Measurements from ENCODE around the gene METRN.

Gene METRN

DNA sequence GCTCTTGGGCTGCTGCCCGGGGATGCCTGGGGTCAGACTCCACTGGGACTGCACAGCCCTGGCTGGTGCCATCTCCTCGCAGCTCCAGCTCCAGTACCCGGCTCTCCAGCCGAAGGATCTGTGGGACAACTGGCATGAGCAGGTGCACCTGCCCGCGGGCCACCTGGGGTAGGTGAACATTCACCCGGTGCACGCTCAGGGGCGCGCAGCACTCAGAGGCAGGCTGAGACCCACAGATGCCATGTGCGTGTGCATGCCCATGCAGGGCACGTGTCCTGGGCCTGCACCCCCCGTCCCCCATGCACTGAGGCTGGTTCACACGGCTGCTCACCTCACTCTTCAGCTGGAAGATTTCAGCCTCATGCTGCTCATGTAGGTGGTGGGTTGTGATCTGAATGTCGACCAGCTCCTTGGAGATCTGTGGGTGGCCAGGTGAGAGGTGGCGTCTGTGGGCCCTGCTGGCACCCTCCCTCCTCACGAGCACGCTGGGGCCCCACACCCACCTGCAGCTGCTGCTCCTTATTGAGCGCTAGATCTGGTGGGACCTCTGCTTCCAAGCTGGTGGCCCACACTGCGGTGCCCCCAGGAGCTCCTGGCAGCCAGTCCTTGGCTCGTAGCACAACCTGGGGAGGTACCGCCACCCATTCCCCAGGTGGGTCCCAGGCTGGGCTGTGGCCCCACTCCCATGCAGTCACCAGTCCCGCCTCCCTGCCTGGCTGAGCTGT is 10.7 kb downstream of the METRN start:
- DNase-seq = no peak

DNA sequence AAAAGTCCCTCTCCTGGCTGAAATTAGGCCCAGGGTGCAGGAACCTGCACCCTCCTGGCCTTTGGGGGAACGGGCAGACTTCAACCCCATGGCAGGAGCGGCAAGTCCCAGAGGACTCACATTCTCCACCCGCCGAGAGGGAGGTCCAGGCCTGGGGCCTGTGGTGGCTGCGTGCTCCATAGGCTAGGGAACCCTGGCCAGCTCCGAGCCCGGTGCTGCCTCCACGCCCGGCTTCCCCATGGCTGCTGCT is 11.2 kb downstream of the METRN start:
- no peak for DNase-seq

DNA sequence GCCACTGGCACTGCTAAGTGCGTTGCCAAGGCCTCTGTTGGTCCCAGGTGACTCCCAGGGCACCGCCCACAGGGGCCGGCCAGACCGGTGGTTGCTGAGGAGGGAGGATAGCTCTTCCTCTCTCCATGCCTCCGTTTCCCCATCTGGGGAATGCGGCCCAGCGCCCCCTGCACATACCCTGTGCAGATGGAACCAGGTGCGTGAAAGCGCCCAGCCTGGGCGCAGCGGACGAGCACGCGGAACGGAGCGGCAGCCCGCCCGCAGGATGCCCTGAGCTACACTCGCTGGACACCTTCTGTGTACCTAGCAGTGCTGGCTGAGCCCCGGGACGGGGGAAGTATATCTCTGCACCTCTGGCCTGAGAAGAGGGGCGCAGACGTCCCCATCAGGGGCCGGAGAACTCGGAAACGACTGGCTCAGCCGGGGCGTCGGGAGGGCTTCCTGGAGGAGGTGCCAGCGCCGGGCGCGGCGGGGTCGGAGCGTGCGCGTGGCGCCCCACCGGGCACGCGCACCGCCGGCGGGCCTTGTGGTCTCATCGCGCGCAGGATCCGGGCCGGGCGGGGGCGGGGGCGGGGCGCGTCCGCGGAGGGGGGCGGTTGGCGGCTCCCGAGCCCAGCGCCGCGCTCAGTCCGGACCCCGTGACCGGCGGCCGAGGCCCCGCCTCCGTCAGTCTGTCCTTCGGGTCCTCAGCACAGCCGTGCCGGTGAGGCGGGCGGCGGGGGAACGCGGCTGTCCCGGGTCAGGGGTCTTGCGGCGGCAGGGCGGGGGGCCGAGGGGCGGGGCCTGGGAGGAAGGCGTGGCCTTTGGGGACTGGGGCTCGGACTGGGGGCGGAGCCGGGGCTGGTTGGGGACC is 11.7 kb downstream of the METRN start, which contains the start of the genes CCDC78 and HAGHL:
TSS of gene CCDC78 (minus strand) at position 6 of the 853 bp plus-strand sequence. CDS start 76 bp downstream, outside the sequence.
TSS of gene HAGHL (plus strand) at position 669 of the 853 bp plus-strand sequence. CDS start 404 bp downstream, outside the sequence.
- peak; percentile 69 for DNase-seq

DNA sequence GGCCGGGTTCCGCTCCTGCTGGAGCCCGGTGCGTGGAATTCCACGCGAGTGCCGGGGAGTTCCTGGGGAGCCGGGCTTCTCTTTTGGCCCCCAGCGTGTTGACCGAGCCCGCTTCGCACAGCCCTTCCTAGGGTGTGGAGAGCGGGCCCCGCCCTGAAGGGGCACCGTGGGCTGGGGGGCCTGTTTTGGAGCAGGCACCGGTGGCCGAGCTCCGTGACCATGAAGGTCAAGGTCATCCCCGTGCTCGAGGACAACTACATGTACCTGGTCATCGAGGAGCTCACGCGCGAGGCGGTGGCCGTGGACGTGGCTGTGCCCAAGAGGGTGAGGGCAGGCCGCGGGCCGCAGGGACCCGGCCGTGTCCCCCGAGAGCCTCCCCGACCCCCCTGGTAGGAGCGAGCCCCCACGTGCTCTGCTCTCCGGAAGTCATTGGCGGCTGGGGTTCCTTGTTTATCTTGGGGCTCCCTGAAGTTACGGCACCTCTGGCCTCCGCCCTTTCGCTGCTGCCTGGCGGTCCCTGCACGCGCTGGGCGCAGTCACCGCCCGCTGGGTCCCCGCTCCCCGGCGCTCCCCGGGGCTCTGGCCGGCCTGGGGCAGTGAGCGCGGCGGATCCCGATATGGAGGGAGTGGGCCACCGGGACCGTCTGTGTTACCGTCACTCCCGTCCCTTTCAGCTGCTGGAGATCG is 12.5 kb downstream of the METRN start:
- no peak for DNase-seq

DNA sequence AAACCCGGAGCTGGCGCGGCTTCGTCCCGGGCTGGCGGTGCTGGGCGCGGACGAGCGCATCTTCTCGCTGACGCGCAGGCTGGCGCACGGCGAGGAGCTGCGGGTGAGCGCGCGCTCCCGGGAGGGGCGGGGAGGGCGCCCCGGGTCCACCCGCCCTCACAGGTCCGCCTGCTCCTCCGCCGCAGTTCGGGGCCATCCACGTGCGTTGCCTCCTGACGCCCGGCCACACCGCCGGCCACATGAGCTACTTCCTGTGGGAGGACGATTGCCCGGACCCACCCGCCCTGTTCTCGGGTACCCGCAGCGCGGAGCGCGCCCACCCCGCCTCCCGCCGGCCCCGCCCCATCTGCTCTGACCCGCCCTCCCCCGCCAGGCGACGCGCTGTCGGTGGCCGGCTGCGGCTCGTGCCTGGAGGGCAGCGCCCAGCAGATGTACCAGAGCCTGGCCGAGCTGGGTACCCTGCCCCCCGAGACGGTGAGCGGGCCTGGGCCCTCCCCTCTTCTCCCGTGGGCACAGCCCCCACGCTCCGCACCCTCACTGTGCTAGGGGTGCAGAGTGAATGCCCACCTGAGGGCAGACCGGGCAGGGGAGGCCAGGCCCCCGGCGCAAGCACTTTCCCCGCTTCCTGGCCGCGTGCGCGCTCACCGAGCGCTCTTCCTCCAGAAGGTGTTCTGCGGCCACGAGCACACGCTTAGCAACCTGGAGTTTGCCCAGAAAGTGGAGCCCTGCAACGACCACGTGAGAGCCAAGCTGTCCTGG is 13.4 kb downstream of the METRN start:
- peak; percentile 78 for DNase-seq

DNA sequence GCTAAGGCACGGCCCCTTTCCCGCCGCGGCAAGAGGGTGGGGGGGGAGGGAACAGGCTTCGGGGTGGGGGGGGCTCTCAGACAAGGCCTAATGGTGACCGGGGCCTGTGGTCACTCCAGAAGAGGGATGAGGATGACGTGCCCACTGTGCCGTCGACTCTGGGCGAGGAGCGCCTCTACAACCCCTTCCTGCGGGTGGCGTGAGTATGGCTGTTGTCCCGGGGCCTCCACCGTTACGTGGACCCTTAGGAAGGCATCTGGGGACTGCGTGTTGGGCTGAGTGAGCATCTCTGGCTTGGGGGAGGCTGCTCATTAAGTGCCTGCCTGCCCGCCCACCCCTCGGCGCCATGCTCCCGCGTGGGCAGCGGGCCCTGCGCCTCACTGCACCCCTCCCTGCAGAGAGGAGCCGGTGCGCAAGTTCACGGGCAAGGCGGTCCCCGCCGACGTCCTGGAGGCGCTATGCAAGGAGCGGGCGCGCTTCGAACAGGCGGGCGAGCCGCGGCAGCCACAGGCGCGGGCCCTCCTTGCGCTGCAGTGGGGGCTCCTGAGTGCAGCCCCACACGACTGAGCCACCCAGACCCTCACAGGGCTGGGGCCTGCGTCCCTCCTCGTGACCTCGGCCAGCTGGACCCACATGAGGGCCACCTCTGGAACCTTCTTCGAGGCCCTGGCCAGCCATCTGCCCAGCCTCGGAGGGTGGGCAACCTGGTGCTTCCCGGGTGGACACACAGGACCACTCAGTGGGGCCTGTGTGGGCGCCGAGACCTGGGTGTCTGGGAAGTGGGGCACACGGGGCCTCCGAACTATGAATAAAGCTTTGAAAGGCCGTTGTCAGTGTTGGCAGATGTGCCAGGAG is 14.2 kb downstream of the METRN start:
- DNase-seq = no peak

DNA sequence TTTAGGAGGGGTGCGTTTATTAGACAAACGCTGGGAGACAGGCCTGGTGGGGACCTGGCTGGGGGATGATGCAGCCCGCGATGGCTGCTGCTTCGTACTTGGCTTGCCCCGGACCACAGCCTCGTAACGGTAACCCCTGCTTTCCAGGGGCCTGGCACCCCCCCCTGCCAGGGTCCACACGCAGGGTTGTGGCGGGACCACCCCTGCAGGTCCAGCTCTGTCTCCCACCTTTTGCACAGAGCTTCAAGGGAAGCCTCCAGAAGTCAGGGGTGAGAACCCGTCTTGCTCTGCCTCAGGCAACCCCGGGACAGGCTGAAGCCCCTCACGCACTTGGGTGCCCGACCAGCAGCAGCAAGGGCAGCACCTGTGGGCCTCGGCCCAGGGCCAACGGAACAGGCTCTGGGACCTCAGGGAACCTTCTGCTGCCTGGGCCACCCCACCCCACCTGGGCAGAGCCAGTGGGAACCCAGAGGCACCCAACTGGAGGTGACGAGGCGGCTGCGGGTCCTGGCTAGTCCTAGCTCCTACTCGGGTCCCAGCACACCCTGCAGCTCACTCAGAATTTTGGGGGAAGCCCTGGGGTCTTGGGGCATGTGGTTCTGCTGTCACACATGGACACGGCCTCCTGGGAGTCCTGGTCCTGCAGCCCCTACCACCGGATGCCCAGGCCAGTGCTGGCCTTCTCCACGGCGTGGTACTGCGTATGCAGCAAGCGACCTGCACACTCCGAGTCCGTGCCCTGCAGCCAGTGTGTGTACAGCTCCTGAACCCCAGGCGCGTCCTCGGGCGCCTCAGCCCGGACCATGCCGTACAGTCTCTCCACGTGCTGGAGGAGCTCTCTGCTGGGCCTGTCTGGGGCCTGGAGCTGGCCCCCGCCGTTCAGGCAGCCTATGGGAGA is 15.1 kb downstream of the METRN start:
- peak; percentile 20 for DNase-seq

DNA sequence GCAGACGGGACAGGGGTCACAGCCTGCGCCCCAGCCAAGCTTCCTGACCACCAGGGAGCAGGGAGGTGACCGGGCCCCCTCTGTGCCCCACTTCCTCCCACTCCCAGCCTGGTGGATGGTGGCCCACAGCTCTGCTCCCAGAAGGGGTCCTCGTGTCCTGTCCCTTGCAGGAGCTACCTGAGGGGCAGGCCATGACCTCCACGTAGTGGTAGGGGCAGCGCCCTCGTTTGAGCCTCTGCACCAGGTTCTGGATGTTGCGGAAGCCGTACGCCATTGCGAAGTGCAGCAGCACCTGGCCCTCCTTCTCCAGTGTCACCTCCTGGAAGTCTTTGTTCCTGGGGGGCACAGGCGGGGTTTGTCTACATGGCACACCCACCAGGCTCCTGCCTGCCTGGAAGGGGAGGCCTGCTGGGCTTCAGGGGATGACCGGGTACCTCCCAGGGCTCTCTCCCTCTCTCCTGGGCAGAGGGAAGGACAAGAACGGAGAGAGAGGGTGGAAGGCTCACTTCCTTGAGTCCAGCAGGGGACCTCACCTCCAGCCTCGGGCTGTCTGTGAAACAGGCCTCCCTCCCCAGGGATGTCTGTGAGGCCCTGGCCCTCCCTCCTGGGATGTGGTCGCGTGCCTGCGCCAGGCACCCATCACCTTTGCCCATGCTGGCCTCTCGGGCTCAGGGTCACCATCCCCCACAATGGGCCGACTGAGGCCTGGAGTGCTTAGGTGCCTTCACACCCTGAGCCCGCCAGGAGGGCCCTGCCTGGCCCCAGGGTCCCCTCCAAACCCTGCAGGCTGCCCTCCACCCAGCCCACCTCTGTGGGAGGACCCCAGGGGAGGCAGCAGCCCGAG is 16.0 kb downstream of the METRN start:
- peak; percentile 21 for DNase-seq

DNA sequence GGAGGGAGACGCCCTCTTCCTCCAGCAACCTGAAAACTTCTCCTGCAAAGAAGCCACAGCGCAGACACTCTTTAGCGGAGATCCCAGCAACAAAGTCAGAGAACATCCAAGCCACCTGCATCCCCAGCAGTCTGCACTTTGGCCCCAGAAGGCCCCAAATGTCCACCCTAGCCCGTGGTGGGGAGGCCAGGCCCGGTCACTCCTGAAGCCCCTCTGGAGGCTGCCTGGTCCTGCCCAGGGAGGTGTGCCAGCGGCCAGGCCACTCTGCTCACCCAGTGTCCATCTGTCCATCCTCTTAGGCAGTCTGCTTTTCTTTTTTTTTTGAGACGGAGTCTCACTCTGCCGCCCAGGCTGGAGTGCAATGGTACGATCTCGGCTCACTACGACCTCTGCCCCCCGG is 17.4 kb downstream of the METRN start:
- DNase-seq = no peak

DNA sequence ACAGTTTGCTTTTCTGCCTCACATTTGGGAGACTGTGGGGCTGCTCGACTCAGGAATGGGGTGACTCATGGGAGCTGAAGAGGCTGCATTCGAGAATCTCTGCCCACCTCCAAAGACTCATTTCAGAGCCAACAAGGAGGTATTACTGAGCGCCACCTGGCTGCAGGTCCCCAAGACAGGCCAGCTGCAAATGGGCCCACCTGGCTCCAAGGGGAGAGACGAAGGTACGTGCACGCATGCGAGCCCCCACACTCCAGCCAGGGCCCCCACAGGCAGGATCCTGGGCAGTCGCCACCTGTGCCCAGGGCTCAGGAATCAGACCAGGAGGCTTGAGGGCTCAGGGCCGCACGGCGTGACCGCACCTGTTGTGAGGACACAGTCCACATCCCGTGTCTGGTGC is 18.0 kb downstream of the METRN start:
- no peak for DNase-seq

DNA sequence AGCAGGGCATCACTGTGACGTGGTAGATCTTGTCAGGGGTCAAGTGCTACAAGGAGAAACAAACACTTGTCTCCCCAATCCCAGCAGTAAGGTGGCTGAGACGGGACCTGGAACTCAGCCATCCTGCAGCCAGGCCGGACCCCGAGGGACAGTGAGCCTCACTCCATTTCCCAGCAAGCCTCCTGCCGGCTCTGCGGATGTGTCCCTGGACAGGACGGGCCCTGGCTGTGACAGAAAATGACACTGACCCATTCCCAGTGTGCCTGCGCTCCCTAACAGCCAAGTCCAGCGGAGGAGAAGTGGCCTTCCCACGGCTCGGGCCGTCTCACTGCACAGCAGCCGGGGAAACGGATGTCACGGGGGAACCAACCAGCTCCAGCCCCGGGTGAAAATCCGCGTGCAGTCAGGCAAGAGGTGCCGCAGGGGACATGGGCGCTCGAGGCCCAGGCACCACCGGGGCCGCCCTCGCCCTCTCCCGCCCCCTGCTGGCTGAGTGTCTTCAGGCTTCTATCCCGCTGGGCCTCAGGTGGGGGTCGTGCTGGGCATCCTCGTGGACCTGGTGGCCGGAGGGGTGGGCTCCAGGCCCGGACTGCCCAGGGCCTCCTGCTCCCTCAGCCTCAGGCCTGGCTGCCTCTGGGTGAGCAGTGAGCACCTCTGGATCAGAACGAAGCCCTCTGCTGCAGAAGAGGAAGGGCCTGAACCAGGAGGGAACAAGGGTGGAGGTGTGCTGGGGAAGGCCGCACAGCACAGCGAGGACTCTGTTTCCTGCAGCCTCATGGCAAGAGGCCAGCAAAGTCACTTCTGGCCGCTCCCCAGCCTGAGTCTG is 18.7 kb downstream of the METRN start:
- DNase-seq = no peak

DNA sequence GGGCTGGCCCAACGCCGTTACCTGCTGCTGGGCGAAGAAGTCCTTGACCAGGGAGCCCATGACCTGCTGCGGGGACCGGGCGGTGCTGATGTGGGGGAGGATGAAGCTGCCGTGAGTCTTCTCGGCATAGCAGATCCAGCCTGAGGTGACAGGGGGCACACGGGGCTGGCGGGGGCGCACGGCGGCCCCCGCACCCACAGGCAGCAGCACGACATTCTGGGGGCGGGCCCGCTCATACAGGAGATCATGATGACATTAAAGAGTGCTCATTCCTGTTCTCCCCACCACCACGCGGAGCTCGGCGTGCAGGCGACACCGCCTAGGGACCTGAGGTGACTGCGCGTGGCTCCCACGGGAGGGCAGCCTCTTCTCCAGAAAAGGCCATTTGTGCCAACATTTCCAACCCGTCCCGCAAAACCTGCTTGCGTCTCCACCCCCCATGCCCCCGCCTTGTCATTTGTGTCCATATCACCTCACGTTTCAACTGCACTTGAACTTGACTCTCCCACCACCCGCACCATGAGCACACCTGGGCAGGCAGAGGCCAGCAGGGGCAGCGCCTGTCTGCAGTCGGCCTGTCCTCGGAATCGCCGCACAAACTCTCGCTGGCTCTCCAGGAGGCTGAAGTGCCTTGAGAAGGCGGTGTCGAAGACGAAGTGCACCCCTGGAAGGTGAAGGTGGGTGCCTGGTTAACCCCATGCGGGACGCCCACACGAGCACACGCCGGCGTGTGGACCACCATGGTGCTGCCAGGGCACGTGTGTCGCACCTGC is 19.5 kb downstream of the METRN start:
- DNase-seq = no peak

DNA sequence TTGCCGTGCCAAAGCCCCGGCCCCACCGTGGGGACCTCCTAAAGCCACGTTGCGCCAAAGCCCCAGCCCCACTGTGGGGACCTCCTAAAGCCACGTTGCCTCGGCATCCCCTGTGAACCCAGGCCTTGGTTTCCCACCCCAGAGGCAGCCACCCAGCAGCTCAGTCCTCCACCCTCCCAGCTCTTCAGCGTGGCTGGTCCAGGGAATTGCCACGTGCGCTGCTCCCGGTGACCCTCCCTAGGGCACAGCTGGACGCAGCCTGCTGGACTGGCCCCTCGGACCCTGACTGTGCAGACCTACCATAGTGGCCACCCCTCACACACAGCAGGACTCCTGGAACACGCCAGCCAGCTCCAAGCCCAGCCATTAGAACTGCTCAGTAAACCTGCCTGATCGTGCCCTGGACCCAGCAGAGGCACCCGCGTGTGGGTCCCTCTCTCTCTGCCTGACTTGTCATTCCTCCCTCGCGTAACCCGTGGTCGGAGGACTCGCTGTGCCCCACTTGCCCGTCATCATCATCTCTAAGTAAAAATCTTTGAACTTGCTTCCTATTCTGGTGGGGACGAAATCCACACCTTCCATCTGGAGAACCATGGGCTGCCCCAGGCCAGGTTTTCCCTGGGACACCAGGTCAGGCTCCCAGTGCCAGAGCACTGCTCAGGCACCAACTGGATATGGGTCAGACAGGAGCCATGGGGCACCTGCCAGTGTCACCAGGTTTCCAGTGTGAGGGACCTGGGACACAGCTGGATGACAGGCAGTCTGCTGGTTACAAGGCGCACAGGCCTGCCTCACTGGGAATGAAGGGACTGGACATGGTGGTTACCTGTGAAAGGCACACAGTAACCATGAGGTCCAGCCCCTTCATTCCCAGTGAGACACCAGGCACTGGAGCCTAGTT is 20.3 kb downstream of the METRN start:
- no peak for DNase-seq

DNA sequence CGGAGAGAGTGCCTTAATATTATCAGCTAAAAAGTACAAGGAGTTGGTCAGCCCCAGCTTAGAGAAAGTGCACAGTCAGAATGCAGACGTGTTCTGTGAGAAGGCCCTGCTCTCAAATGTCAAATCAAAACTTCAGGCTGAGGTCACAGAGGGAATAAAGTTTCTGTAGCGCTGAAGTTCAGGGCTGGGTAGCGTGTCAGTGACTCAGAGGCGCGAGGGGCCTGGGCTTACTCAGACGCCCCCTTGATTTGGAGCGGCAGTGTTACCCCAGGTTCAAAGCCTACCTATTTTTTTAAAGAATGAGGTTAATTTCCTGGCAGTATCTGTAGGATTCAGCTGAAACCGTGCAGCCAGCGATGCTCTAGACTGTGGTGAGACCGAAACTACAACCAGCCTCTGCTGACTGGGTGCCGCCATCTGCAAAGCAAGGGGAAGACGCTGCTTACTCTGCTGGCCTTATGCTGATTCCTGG is 21.1 kb downstream of the METRN start:
- DNase-seq = no peak

DNA sequence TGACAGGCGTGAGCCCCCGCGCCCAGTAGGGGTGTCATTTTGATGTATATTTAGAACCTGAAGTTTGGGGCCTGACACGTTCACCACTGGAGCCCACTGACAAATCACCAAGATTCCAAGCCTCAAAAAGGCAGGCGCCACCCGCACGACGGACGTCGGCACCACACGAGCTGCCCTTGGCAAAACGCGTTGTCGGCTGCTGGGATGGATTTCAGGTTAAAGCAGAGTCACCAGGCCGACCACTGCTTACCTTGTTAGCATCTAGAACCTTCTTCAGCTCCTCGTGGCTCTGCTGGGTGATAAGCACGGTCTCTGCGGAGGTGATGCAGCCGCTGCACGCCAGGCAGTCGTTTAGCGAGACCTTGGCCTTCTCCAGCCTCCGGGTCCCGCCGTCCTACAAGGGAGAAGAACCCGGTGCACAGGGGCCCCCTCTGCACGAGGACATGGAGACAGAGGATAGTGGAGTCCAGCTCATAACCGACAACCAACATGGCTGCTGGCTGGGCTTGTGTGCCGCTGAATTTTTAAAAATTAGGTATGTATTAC is 22.1 kb downstream of the METRN start:
- no peak for DNase-seq

Data from femur (tissue), 1 donor.